ENCODE results near the gene DDHD1.
A peak's percentile ranks its signal among the peaks of the same experiment; 100 is the strongest.

The DDHD1 gene

GRCh38 chr14:53156238-53156637 lies 3.1 kb upstream of the DDHD1 start:
- ATAC-seq (ENCODE audit: insufficient read depth, low read depth) (no peak), DNase-seq (no peak)
- no peak overlapping the region for H3K4me3 ChIP-seq (ENCODE audit: low read depth in 1 of 2, low read length in 2 of 2)
- H2AFZ ChIP-seq (ENCODE audit: low read depth, low read length), result no peak overlapping the region
- peaks cover 18% of the 10 kb centered on the region for H3K79me2 ChIP-seq (ENCODE audit: insufficient read depth, low read length)
- no peak overlapping the region for H3K4me2 ChIP-seq (ENCODE audit: insufficient read depth, low read length)
- H3K9ac ChIP-seq (ENCODE audit: low read depth, low read length), result no peak overlapping the region
- H3K4me1 ChIP-seq (ENCODE audit: insufficient read depth, low read length), result peaks cover 8% of the 10 kb centered on the region
- no peak overlapping the region for H3K27ac ChIP-seq (ENCODE audit: low read length)
- peaks cover 7% of the 10 kb centered on the region; the same call in 1 of the 2 replicates for H3K36me3 ChIP-seq (ENCODE audit: insufficient read depth, low read length)
- H3K27me3 ChIP-seq (ENCODE audit: insufficient read depth, low read length, poor library complexity), result no peaks in the 10 kb centered on the region
- H3K9me3 ChIP-seq (ENCODE audit: insufficient read depth, low read length, severe bottlenecking), result no peaks in the 10 kb centered on the region
- H4K20me1 ChIP-seq (ENCODE audit: insufficient read depth, low read length), result peaks cover 12% of the 10 kb centered on the region
- TF ChIP-seq CTCF (IDR thresholded peaks at IDR 0.05; ENCODE audit: borderline replicate concordance, extremely low read depth, low read length, poor library complexity, severe bottlenecking), result no peak
- no peak for TF ChIP-seq EZH2 (IDR thresholded peaks at IDR 0.05; ENCODE audit: borderline replicate concordance, low read depth, low read length, severe bottlenecking)

- H3K36me3 ChIP-seq (ENCODE audit: insufficient read depth, low read length), result peaks cover 19% of the 10 kb centered on the region; the same call in 1 of the 2 replicates
- H3K9me3 ChIP-seq (ENCODE audit: insufficient read depth, low read length, severe bottlenecking), result no peaks in the 10 kb centered on the region
- H3K27me3 ChIP-seq (ENCODE audit: insufficient read depth, low read length, poor library complexity), result no peaks in the 10 kb centered on the region
- H2AFZ ChIP-seq (ENCODE audit: low read depth, low read length), result peak overlapping the region; percentile 67
- peaks cover 32% of the 10 kb centered on the region for H3K4me1 ChIP-seq (ENCODE audit: insufficient read depth, low read length)
- H3K4me2 ChIP-seq (ENCODE audit: insufficient read depth, low read length), result peak overlapping the region; percentile 67
- no peak for ATAC-seq (ENCODE audit: insufficient read depth, low read depth)
- peaks cover 35% of the 10 kb centered on the region for H4K20me1 ChIP-seq (ENCODE audit: insufficient read depth, low read length)
- DNase-seq, result no peak
- peak overlapping the region; percentile 66 for H3K27ac ChIP-seq (ENCODE audit: low read length)
- H3K4me3 ChIP-seq (ENCODE audit: low read depth in 1 of 2, low read length in 2 of 2), result peak overlapping the region in 1 of 2 experiments; percentile 96; a peak in 2 of 4 replicates
- peaks cover 43% of the 10 kb centered on the region for H3K79me2 ChIP-seq (ENCODE audit: insufficient read depth, low read length)
- peak overlapping the region; percentile 93 for H3K9ac ChIP-seq (ENCODE audit: low read depth, low read length)
- no peak for TF ChIP-seq CTCF (IDR thresholded peaks at IDR 0.05; ENCODE audit: borderline replicate concordance, extremely low read depth, low read length, poor library complexity, severe bottlenecking)
- TF ChIP-seq EZH2 (IDR thresholded peaks at IDR 0.05; ENCODE audit: borderline replicate concordance, low read depth, low read length, severe bottlenecking), result no peak
Observed at GRCh38 chr14:53153702-53154112, 584 bp upstream of the DDHD1 start.

- peaks cover 57% of the 10 kb centered on the region for H3K79me2 ChIP-seq (ENCODE audit: insufficient read depth, low read length)
- DNase-seq, result peak; percentile 69
- peak overlapping the region; percentile 67 for H3K4me2 ChIP-seq (ENCODE audit: insufficient read depth, low read length)
- peaks cover 46% of the 10 kb centered on the region for H3K4me1 ChIP-seq (ENCODE audit: insufficient read depth, low read length)
- peak overlapping the region; percentile 87 to 96 for H3K4me3 ChIP-seq (ENCODE audit: low read depth in 1 of 2, low read length in 2 of 2)
- no peaks in the 10 kb centered on the region for H3K27me3 ChIP-seq (ENCODE audit: insufficient read depth, low read length, poor library complexity)
- peak overlapping the region; percentile 92 for H3K27ac ChIP-seq (ENCODE audit: low read length)
- H3K9me3 ChIP-seq (ENCODE audit: insufficient read depth, low read length, severe bottlenecking), result no peaks in the 10 kb centered on the region
- TF ChIP-seq EZH2 (IDR thresholded peaks at IDR 0.05; ENCODE audit: borderline replicate concordance, low read depth, low read length, severe bottlenecking), result no peak
- no peak for TF ChIP-seq CTCF (IDR thresholded peaks at IDR 0.05; ENCODE audit: borderline replicate concordance, extremely low read depth, low read length, poor library complexity, severe bottlenecking)
- peak; percentile 52 for ATAC-seq (ENCODE audit: insufficient read depth, low read depth)
- H3K9ac ChIP-seq (ENCODE audit: low read depth, low read length), result peak overlapping the region; percentile 93
- peaks cover 27% of the 10 kb centered on the region for H3K36me3 ChIP-seq (ENCODE audit: insufficient read depth, low read length)
- H2AFZ ChIP-seq (ENCODE audit: low read depth, low read length), result peak overlapping the region; percentile 74
- H4K20me1 ChIP-seq (ENCODE audit: insufficient read depth, low read length), result peaks cover 46% of the 10 kb centered on the region
Observed at GRCh38 chr14:53152184-53152886, 788 bp downstream of the DDHD1 start.
